AG04450 (cell line): ENCODE results near the gene IGSF5. TPM values are rescaled to one million over a fixed set of nuclear protein-coding genes. Genes with fewer than 3 reads are reported as not detected.
"Not testable (repeated sequence)": the region's sequence is repeated elsewhere in the genome, so short reads cannot be mapped to it uniquely, and the experiment has no call there.

ENCODE experiments used
- CTCF ChIA-PET: fragments of 300-600, 350-600 bp; formaldehyde crosslinking; extraction: SDS; loops from one replicate; lab custom pipeline; 2022; ENCODE audit warnings: antibody characterized with exemption, inconsistent platforms; lab: Charles Lee
- POLR2A ChIA-PET: fragments of 350-600 bp; formaldehyde crosslinking; extraction: SDS; loops from one replicate; lab custom pipeline; 2021; ENCODE audit warnings: antibody characterized with exemption, inconsistent platforms; lab: Yijun Ruan, JAX
- DNase-seq: peaks from one replicate; pipeline ENCODE4 v3.0.0-alpha.2; 2011; ENCODE audit warnings: low read depth, low spot score
- H3K27ac ChIP-seq: one replicate; pipeline ENCODE4 v1.5.1; 2012; ENCODE audit warnings: low read depth, low read length, control low read depth
- H3K27me3 ChIP-seq: one replicate; pipeline ENCODE4 v1.6.0; 2012; ENCODE audit warnings: low read length; ENCODE audit not compliant: control insufficient read depth, insufficient read depth
- H3K4me3 ChIP-seq: 2 replicates; pipeline ENCODE4 v1.5.1; 2011; ENCODE audit warnings: mild to moderate bottlenecking, low read depth, low read length, control low read depth
- H3K9me3 ChIP-seq: 2 replicates; pipeline ENCODE4 v1.5.1; 2012; ENCODE audit warnings: low read length; ENCODE audit not compliant: control insufficient read depth, insufficient read depth
- polyA plus RNA-seq: library from polyadenylated mRNA; depleted of rRNA; stranded (reverse); fragments of >200 nt; gene quantifications from 2 replicates; pipeline ENCODE4 v1.2.3, GENCODE V29; 2011
- TF ChIP-seq, protein P1 (sequence below): IDR thresholded peaks from 2 replicates; pipeline ENCODE4 v1.5.1; 2011; ENCODE audit warnings: low read depth, low read length, control low read depth, inconsistent platforms

The IGSF5 gene
- polyA plus RNA-seq, 1 experiment = not detected

DNA sequence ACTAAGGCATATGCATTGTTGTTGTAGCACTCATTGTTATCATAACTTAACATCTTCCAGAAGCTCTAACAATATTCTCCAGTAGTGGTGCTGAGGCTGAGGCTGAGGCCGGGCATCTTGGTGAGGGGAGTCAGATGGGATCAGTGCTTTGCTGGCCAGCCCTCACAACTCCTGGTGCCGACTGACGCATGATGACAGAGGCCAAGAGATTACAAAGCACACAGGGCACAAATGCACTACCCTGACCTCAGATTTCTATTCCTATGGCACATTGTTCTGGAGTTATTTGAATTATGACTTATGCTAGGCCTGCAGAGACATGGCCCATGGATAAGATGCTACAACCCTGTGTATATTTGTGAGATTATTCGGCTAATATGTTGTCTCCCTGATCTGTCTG lies 8.3 kb upstream of the IGSF5 start:
- Histone ChIP-seq H3K4me3 (no peak overlapping the region), H3K9me3 (no peaks in the 10 kb centered on the region), H3K27me3 (no peaks in the 10 kb centered on the region), H3K27ac (no peak overlapping the region)
- ChIA-PET CTCF (no interaction called here), POLR2A (no interaction called here)
- TF ChIP-seq, protein P1, sequence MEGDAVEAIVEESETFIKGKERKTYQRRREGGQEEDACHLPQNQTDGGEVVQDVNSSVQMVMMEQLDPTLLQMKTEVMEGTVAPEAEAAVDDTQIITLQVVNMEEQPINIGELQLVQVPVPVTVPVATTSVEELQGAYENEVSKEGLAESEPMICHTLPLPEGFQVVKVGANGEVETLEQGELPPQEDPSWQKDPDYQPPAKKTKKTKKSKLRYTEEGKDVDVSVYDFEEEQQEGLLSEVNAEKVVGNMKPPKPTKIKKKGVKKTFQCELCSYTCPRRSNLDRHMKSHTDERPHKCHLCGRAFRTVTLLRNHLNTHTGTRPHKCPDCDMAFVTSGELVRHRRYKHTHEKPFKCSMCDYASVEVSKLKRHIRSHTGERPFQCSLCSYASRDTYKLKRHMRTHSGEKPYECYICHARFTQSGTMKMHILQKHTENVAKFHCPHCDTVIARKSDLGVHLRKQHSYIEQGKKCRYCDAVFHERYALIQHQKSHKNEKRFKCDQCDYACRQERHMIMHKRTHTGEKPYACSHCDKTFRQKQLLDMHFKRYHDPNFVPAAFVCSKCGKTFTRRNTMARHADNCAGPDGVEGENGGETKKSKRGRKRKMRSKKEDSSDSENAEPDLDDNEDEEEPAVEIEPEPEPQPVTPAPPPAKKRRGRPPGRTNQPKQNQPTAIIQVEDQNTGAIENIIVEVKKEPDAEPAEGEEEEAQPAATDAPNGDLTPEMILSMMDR = no peak
- DNase-seq = no peak

DNA sequence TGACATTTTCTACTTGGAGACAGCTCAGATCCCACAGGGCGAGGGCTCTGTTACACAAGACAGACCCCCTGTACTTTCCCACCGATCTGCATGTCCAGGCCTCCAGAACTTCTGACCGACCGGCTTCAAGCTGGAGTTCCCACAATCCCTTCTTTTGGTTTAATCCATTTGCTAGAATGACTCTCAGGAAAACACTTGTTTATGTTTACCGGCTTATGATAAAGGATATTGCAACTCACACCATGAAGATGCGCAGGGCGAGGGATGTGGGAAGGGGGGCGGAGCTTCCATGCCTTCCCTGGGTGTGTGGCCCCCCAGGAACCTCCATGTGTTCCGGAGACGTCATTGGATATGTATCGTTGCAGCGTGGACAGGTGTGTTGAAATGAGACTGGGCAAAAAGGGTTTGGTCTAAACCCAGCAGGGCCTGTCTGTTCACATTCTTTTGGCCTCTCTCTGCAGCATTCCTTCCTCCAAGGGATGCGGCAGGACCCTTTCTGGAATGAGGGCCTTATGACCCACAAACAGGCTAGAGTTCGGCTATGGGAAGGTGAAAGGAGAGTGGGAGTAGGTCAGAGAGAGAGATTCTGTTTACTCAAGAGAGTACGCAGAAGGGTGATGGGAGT lies 7.5 kb upstream of the IGSF5 start:
- Histone ChIP-seq H3K9me3 (no peaks in the 10 kb centered on the region), H3K27ac (no peak overlapping the region), H3K4me3 (no peak overlapping the region), H3K27me3 (no peaks in the 10 kb centered on the region)
- CTCF ChIA-PET = no interaction called here
- no peak for DNase-seq
- TF ChIP-seq, protein P1 = no peak
- POLR2A ChIA-PET = no interaction called here

DNA sequence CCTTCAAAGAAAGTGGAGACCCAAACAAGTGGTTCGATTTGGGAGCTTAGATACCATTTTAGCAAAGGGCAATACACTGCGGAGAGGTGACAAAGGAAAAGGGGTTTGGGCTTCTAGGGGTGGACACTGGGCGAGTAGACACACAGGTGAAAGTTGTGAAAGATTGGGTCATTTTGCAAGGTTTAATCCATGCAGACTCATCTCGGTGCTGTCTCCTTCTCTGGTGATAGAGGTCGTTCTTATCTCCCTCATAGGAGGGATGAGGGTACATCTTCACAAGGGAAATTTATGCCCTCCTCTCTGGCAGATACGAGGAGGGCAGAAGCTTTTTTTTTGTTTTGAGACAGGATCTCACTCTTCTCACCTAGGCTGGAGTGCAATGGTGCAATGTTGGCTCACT lies 6.4 kb upstream of the IGSF5 start:
- H3K4me3 ChIP-seq = no peak overlapping the region
- ChIA-PET POLR2A (no interaction called here), CTCF (no interaction called here)
- H3K9me3 ChIP-seq = no peaks in the 10 kb centered on the region
- TF ChIP-seq, protein P1 = no peak
- H3K27ac ChIP-seq = no peak overlapping the region
- no peaks in the 10 kb centered on the region for H3K27me3 ChIP-seq
- DNase-seq = no peak

DNA sequence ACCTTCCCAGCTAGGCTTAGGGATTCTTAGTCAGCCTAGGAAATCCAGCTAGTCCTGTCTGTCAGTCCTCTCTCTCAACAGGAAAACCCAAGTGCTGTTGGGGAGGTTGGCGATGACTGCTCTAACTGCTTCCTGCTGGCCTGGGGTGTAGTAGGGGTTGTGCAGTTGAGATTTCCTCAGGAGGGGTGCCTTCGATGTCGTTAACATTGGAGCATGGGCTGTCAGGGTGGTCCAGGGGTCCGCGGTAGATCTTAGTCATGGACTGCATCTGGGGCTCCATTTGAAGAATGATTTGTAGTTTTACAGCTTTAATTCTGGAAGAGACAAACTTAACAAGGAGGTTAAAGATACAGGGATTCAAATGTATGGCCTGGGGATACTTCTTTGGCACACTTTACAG lies 5.5 kb upstream of the IGSF5 start:
- H3K9me3 ChIP-seq, H3K4me3 ChIP-seq, H3K27ac ChIP-seq, CTCF ChIA-PET, H3K27me3 ChIP-seq, POLR2A ChIA-PET, DNase-seq: not testable (repeated sequence)

DNA sequence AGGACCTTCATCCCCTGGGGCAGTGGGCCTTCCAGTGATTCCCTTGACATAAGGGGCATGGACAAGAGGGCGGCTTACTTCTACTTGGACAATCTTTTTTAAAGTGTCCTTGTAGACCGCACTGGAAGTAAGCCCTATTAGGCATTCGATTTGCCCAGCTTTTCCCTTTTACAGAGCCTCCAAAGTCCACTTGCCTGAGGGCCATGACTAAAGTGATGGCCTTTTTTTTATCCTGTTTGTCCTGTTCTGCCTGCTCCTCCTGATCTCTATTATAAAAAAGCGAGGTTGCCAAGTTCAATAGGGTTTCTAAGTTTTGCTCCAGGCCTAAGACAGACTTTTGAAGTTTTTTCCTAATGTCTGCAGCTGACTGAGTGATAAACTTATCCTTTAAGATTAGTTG lies 2.4 kb upstream of the IGSF5 start:
- DNase-seq, POLR2A ChIA-PET, H3K27ac ChIP-seq, H3K9me3 ChIP-seq, CTCF ChIA-PET, H3K27me3 ChIP-seq, H3K4me3 ChIP-seq: not testable (repeated sequence)

DNA sequence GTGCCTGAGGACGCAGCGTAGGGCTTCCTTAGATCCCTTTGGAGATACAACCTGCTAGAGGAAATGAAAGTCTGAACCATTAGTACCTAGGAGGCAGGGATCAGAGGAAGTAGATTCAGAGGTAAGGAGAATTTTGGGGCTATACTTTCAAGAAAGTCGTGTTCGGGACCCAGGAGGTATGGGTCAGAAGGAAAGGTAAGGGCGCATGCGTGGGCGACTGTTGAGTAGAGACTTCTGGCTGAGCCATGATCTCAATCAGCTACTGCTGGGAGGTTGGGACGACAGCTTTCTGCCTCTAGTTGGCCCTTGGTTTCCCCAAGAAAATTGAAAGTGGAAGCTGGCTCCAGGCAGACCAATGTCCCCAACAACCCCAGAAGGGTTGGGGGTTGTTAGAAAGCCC lies 349 bp downstream of the IGSF5 start:
- CTCF ChIA-PET, H3K4me3 ChIP-seq, DNase-seq, H3K27me3 ChIP-seq, H3K27ac ChIP-seq, POLR2A ChIA-PET, H3K9me3 ChIP-seq: not testable (repeated sequence)
